ENCODE measurements around the gene RIMS3. TPM values are rescaled to one million over a fixed set of nuclear protein-coding genes. Genes with fewer than 3 reads are reported as not detected.

The RIMS3 gene
- total RNA-seq, 1 donor from 2014 or later = 4.7 TPM

GRCh38 chr1:40709802-40710278 is 44.4 kb upstream of the RIMS3 start:
- Histone ChIP-seq H3K36me3 (no peaks in the 10 kb centered on the region), H3K27me3 (no peaks in the 10 kb centered on the region), H3K9me3 (no peaks in the 10 kb centered on the region), H3K4me1 (peaks cover 57% of the 10 kb centered on the region), H3K4me3 (peak overlapping the region; percentile 62), H3K27ac (peak overlapping the region; percentile 81)
- no peak for DNase-seq
- no peak for ATAC-seq
- intact Hi-C loops (cut with DNase I) = no loop called here
- TF ChIP-seq, protein P1, sequence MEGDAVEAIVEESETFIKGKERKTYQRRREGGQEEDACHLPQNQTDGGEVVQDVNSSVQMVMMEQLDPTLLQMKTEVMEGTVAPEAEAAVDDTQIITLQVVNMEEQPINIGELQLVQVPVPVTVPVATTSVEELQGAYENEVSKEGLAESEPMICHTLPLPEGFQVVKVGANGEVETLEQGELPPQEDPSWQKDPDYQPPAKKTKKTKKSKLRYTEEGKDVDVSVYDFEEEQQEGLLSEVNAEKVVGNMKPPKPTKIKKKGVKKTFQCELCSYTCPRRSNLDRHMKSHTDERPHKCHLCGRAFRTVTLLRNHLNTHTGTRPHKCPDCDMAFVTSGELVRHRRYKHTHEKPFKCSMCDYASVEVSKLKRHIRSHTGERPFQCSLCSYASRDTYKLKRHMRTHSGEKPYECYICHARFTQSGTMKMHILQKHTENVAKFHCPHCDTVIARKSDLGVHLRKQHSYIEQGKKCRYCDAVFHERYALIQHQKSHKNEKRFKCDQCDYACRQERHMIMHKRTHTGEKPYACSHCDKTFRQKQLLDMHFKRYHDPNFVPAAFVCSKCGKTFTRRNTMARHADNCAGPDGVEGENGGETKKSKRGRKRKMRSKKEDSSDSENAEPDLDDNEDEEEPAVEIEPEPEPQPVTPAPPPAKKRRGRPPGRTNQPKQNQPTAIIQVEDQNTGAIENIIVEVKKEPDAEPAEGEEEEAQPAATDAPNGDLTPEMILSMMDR (IDR thresholded peaks at IDR 0.05) = no peak

DNA sequence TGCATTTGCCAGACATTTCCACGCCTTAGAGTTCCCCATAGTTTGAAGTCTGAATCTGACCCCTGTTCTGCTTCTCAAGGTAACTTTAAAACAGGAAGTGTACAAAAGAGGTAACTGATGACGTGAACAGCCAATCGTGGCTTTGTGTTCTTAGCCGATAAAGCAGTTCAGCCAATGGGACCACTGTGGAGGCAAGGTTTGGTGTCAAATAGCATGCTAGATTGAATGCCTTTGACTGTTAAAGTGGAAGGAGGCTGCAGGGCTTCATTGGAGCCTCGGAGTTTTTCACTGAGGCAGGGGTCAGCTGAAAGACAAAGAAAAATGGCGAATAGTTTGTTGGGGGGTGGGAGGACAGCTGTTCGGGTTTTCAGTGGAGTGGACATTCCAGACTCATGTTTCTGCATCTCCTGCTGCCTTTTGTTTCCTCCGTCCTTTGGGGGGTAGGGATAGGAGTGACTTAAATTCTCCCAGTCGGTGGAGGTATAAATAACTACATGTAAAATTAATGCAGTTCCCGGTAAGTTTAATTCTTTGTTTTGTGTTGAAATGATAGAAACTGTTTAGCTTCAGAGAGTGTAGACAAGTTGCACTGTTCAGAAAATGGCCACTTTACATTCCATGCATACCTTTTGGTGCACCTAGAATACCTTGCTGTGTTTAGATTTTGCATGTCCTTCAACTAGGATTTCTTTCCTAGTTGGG is 43.8 kb upstream of the RIMS3 start:
- Histone ChIP-seq H3K27me3 (no peaks in the 10 kb centered on the region), H3K9me3 (no peaks in the 10 kb centered on the region), H3K27ac (peak overlapping the region; percentile 81), H3K4me3 (peak overlapping the region; percentile 62), H3K36me3 (no peaks in the 10 kb centered on the region), H3K4me1 (peaks cover 62% of the 10 kb centered on the region)
- ATAC-seq (peak; percentile 96), DNase-seq (no peak)
- intact Hi-C loops (cut with DNase I) = no loop called here
- TF ChIP-seq, protein P1 (IDR thresholded peaks at IDR 0.05) = no peak

- DNase-seq (no peak), ATAC-seq (peak; percentile 27)
- H3K4me1 ChIP-seq = peaks cover 59% of the 10 kb centered on the region
- peak overlapping the region; percentile 81 for H3K27ac ChIP-seq
- intact Hi-C loops (cut with DNase I) = no loop called here
- no peaks in the 10 kb centered on the region for H3K9me3 ChIP-seq
- H3K27me3 ChIP-seq = no peaks in the 10 kb centered on the region
- H3K4me3 ChIP-seq = peak overlapping the region; percentile 62
- TF ChIP-seq, protein P1 (IDR thresholded peaks at IDR 0.05) = no peak
- no peaks in the 10 kb centered on the region for H3K36me3 ChIP-seq
Measured at GRCh38 chr1:40708750-40709099, 43.2 kb upstream of the RIMS3 start.

- Histone ChIP-seq H3K27me3 (no peaks in the 10 kb centered on the region), H3K4me3 (no peak overlapping the region), H3K4me1 (peaks cover 46% of the 10 kb centered on the region), H3K36me3 (no peaks in the 10 kb centered on the region), H3K9me3 (no peaks in the 10 kb centered on the region), H3K27ac (no peak overlapping the region)
- intact Hi-C loops (cut with DNase I) = no loop called here
- TF ChIP-seq, protein P1 (IDR thresholded peaks at IDR 0.05) = no peak
- ATAC-seq (no peak), DNase-seq (no peak)
Measured at GRCh38 chr1:40706626-40707025, 41.1 kb upstream of the RIMS3 start.

- TF ChIP-seq, protein P1 (IDR thresholded peaks at IDR 0.05) = no peak
- no peak for DNase-seq
- no peak overlapping the region for H3K27ac ChIP-seq
Measured at GRCh38 chr1:40704817-40705733, 39.6 kb upstream of the RIMS3 start.

More at GRCh38 chr1:40704817-40705733, 39.6 kb upstream of the RIMS3 start:
- no peak overlapping the region for H3K4me3 ChIP-seq
- no peaks in the 10 kb centered on the region for H3K9me3 ChIP-seq
- intact Hi-C loops (cut with DNase I) = no loop called here
- H3K36me3 ChIP-seq = no peaks in the 10 kb centered on the region
- H3K4me1 ChIP-seq = peaks cover 33% of the 10 kb centered on the region
- H3K27me3 ChIP-seq = no peaks in the 10 kb centered on the region
- ATAC-seq = no peak
